GM21786 (cell line): ENCODE measurements around the gene FAM177B.

ENCODE experiments used
- ATAC-seq: cut with Tn5 transposase; IDR thresholded peaks from one replicate; pipeline ENCODE4 v1.9.1; 2021; ENCODE audit not compliant: unreplicated experiment

Gene FAM177B

DNA sequence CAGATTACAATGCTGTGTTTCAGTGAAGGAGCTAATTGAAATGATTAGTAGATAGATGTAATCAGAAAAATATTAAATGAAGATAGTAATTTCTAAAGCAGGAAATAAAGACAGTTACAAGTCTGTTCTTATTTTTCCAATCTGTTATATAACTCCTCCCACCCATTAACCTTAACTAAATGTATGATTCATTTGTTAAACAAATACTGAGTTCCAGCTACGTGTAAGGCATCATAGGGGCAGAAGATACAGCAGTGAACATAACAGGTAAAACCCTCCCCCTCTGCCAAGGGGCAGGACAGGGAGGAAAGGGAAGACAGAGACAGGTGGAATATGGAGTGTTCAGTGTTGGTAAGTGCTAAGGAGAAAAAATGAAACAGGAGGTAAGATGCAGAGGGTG is at the start of gene FAM177B:
Gene FAM177B, plus strand, starts transcription at position 231 of the 400 bp plus-strand sequence. CDS start 9,344 bp downstream, outside the sequence.
- ATAC-seq = no peak

GRCh38 chr1:222691016-222691415 is 46.0 kb upstream of the FAM177B start:
- ATAC-seq = no peak

GRCh38 chr1:222694927-222695326 is 42.1 kb upstream of the FAM177B start:
- no peak for ATAC-seq

GRCh38 chr1:222696741-222697140 is 40.3 kb upstream of the FAM177B start:
- ATAC-seq = no peak

DNA sequence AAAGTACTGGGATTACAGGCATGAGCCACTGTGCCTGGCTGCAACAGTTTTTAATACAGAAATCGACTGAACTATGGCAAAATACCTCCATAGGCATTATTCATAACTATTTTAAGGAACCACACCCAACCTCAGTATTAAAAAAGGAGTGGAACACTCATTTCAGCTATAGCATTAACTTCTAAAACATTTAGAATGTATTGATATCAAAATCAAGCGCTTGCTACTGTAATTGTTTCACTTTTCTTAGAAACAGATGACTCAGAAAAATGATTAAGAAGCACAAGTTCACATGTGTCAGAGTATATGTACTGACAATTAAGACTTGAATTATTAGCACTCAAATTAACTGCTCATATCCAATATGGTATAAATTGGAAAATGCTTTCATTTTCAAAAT is 39.8 kb upstream of the FAM177B start:
- no peak for ATAC-seq

- ATAC-seq = no peak
These were observed 39.2 kb upstream of the FAM177B start for GRCh38 chr1:222697826-222698225.

GRCh38 chr1:222702210-222702609 is 34.8 kb upstream of the FAM177B start:
- no peak for ATAC-seq

DNA sequence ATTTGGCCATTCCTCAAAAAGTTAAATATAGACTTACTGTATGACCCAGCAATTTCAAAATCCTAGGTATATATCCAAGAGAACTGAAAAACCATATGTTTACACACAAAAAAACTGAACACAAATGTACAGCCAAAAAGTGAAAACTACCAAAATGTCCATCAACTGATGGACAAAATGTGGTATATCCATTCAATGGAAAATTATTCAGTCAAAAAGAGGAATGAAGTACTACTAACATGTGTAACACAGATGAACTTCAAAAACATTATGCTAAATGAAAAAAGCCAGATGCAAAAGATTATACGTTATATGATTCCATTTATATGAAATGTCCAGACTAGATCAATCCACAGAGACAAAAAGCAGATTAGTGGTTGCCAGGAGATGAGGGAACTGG is 32.7 kb upstream of the FAM177B start:
- no peak for ATAC-seq

GRCh38 chr1:222706815-222707214 is 30.2 kb upstream of the FAM177B start:
- no peak for ATAC-seq

DNA sequence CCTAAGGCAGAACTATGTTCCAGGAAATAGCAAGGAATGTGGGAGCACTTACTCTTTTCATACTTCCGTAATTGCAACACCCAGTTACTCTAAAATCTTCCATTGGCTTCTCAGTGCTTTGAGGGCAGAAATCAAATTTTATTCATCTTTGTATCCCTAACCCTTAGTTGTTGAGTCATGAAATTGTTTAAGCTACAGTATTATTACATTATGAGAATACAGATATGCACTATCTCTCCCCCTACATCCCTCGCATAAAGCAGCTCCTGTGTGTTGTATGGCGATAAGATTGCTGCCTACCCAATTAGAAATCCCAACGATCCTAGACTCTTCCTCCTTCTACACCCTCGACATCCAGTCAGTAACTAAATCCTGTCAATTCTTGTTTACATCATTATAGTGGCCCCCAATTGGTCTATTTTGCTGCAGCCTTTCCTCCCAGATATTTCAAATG is 27.3 kb upstream of the FAM177B start:
- no peak for ATAC-seq

DNA sequence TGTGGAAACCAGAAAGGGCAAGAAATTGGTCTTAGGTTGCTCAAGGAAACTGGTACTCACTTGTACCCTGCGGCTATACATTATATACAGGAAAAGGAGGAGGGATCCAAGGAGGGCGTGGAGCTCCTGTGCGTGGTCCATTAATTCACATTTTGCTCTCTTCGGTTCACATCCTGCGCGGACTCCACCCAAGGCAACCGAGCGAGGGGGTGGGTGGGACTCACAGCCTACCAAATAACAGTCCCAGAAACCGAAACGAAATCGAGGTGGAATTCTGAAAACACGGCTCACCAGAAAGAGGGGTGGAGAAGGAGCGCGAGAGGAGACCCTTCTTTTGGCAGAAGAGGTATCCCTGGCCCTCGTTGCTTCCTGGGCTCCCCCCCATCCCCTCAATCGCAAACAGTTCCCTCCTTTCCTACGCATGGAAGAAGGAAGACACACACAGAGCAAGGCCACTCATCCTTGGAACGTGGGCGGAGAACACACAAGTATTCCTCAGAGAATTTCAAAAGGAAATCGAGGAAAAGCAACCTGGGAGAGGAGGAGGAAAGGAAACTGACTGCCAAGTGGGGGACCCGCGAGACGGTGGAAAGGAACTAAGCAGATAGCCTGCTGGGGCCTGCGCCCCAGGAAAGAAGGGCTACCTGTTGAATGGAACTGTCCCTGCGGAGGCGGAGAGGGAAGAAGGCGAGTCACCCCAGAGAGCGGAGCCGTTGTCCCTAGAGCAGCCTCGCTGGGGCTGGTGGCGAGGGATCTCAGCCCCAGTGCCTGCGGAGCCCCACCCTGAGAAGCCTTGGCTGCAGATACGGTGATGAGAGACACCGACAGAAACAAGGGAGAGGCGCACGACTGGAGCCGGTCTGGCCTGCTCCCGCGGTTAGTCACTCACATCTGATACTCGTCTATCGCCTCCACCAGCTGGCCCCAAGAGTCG is 25.4 kb upstream of the FAM177B start:
- peak; percentile 21 for ATAC-seq

DNA sequence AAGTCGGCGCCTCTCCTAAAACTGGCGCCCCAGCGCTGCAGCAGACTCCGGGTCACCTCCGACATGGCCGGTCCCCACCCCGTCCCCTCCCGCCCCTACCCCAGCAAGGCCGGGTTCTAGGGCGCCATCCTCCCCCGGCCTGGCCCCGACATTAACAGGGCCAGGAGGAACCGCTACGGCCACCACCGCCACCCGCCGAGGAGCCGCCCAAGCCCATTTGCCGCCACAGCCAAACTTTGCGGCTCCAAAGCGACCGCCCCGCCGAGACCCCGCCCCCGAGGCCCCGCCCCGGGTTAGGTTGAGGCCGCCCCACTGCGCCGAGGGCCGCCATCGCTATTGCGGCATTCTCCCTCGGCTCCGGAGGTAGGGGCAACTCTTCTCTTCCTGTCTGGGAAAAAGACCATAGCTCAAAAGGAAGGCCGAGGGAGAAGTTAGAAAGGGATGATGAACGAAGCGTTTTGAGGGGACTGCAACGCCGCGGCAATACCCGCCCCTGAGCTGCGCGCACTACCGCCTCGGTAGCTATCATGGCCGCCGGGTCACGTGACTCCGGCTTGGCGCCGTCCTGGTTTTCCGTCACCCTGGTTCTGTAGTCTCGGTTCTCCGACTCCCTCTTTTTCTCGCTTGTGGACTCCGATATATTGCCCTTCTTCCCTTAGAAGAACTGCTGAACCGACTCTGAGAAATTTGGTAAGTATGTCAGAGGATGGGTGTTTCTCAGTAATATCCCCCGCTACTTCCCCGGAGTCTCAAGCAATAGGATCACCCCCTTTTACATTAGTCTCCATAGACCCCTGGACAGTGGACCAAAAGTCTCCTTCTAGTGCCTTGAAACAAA is 24.5 kb upstream of the FAM177B start, which contains the start of the genes AIDA and BROX:
Gene AIDA, minus strand, starts transcription at position 239 of the 838 bp plus-strand sequence. Its CDS starts 174 bp downstream, at position 65.
Gene BROX, plus strand, starts transcription at position 312 of the 838 bp plus-strand sequence. CDS start 3,136 bp downstream, outside the sequence.
- peak; percentile 73 for ATAC-seq

DNA sequence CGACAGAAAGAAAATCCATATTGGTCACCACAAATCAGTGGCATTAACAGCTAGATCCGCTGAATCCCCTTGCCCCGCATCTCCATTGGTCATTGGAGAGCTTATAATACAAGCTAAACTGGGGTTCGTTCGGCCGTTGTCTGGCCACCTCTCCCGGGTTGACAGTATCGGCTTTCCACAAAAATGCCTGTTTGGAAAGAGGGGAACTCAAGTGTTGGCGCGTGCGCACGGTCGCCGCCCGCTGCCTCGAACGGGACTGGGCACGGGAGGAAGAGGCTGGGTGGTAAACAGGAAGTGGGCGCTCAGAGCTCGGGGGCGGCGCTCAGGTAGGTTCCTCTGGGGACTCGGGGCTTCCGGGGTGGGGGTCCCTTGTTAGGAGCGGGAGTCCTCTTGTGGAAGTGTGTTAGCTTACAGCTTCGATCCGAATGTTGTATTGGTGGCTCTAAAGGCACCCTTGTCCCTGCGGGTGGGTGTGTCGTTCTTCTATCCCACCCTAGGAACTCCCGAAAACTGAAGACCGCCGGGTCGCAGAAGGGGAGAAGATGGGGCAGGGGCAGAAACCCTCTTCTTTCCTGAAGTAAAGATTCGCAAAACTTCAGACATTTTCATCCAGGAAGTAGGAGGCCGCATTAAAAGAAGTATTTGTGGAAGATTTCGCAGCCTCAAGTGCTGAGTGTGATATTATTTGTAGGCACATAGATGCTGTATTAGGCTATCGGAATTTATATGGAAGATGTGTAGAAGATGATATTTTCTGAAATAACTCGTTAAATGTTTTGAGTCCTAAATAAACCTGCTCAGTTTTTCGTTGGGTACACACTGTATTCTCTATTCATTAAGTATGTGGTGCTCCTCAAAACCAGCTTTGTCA is 23.7 kb upstream of the FAM177B start:
- ATAC-seq = peak; percentile 75

DNA sequence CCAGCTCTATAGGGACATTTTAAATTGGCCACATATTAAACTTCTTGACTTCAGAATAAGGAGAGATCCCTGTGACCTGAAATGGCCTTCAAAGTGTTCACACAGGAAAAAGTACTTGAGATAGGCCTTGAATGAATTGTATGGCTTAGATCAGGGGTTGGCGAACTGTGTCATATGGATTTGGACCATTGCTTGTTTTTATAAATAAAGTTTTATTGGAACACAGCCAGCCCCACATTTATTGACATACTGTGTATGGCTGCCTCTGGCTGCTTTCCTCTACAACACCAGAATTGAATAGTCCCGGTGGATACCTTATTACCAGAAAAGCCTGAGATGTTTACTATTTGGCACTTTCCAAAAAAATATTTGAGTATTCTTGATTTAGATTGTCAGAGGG is 20.6 kb upstream of the FAM177B start:
- ATAC-seq = no peak

DNA sequence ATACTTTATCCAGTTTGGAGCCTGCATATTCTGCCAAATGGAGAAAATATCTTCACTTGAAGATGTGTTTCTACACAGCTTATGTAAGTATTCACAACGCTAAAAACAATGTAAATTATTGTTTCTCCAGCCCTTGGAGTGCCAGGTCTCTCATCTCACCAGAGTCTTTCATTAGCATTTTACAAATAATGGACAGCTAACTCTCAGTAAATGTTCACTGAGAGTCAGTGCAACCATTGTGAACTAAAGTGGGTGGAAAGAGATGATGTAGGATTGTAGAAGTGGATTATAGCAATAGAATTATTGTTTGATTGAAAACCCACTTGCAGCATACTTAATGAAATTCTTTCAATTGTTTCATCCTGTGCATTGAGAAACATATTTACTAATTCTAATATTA is 8.3 kb upstream of the FAM177B start:
- ATAC-seq = no peak

DNA sequence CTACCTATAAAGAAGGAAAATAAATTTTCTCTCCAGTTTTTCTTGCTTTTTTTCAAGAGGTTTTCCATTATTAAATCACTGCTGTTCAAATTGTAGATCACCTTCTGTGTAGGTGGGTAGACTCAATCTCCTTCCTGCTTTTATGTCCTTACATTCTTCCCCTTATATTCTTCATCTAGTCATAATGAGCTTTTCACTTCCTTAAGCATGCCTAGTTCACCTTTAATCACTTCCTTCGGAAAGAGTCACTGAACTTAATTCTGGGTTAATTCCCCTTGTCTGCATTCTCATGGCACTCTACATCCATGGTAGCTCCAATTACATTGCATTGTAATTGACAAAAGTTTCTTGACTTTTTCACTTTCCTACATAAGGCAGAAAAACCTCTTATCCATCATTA is 6.1 kb upstream of the FAM177B start:
- no peak for ATAC-seq

DNA sequence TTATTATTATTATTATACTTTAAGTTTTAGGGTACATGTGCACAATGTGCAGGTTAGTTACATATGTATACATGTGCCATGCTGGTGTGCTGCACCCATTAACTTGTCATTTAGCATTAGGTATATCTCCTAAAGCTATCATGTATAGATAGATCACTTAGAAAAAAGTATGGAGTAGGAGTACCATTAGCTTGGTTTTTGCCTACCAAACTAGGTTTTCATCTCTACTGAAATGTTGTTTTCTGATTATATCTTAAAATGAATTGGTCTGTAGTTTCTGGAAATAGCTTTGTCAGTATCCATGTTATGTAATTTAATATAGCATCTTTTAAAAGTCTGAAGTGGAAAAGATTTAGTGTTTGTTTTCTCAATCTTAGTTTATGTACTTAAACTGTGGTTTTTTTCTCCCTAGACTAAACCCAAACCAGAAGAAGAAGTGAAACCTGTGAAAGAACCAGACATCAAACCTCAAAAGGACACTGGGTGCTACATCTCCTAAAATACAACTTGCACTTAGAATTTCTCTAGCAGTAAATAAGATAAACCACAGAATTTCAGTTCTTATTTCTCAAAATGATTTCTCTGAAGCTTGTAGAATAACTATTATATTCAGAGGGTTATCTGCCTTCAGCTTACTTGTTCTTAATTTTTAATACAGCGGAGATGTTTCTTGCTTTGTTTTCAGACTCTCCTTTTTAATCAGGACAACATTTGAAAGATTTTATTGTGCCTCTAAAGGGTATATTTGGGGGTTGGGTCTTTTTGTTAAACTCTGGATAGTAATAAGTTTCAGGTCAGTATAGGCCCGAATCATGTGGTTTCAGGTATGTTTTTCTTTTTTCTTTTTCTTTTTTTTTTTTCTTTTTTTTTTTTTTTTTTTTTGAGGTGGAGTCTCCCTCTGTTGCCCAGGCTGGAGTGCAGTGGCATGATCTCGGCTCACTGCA is 4.5 kb upstream of the FAM177B start:
- peak; percentile 98 for ATAC-seq

GRCh38 chr1:222734740-222735139 is 2.3 kb upstream of the FAM177B start:
- ATAC-seq = no peak

DNA sequence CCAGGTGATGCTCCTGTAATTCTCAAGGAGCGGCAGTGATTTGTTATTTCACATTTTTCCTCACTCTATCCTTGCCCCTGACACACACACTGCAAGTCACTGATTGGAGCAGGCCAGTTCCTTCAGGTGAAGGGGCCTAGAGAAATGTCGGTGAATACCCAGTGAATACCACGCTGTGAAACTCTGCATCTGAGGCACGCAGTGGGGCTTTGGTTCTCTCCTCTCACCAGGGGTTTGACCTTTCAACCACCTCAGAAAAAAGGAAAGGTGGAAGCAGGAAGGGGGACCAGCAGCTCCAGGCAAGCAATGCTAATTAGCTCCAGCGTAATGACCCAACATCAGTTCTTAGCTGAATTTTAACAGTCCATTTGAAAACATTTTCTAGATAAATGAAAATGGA is 532 bp upstream of the FAM177B start:
- no peak for ATAC-seq
